Astrocyte (in vitro differentiated cells and primary cell): ENCODE data around the gene LEO1.

Source experiments
- EZH2 ChIP-seq: IDR thresholded peaks from 2 replicates; pipeline ENCODE4 v1.6.1; 2012; ENCODE audit warnings: mild to moderate bottlenecking, low read length, inconsistent platforms; ENCODE audit not compliant: insufficient read depth
- TF ChIP-seq, protein P1 (sequence below): IDR thresholded peaks from 2 replicates; pipeline ENCODE4 v1.5.1; 2011; ENCODE audit warnings: low read depth, mild to moderate bottlenecking, inconsistent platforms, low read length, moderate library complexity; ENCODE audit not compliant: insufficient read depth

DNA sequence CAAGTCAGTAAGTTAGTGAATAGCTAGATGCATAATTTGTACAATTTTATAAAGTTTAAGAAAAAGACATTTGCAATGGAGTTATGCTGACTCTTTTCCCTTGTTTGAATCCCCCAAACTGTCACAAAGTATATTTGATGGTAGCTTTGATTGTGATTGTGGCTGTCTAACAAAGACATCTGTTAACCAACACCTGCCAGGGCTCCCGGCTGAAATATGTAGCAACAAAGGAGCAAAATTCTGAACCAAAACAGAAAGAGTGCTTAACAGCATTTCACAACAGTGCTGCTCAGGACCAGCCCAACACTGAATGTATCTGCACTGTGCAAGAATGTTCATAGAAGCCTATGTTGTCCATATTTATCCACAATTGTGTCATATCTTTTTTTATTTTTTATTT lies 39.4 kb downstream of the LEO1 start:
- TF ChIP-seq, protein P1, sequence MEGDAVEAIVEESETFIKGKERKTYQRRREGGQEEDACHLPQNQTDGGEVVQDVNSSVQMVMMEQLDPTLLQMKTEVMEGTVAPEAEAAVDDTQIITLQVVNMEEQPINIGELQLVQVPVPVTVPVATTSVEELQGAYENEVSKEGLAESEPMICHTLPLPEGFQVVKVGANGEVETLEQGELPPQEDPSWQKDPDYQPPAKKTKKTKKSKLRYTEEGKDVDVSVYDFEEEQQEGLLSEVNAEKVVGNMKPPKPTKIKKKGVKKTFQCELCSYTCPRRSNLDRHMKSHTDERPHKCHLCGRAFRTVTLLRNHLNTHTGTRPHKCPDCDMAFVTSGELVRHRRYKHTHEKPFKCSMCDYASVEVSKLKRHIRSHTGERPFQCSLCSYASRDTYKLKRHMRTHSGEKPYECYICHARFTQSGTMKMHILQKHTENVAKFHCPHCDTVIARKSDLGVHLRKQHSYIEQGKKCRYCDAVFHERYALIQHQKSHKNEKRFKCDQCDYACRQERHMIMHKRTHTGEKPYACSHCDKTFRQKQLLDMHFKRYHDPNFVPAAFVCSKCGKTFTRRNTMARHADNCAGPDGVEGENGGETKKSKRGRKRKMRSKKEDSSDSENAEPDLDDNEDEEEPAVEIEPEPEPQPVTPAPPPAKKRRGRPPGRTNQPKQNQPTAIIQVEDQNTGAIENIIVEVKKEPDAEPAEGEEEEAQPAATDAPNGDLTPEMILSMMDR: no peak
- no peak for TF ChIP-seq EZH2
